GM21526 (cell line): ENCODE results near the gene PTCH1.

Experiments
- ATAC-seq: cut with Tn5 transposase; IDR thresholded peaks from one replicate; pipeline ENCODE4 v1.9.1; 2021; ENCODE audit warnings: moderate library complexity; ENCODE audit not compliant: unreplicated experiment, low FRiP score

Gene PTCH1

GRCh38 chr9:95513711-95514110 is 3.1 kb downstream of the PTCH1 start:
- no peak for ATAC-seq

- ATAC-seq: no peak
These were observed 4.1 kb downstream of the PTCH1 start for GRCh38 chr9:95512709-95513095.

- no peak for ATAC-seq
These were observed 4.6 kb downstream of the PTCH1 start for GRCh38 chr9:95511952-95512708.

GRCh38 chr9:95511616-95511931 is 5.2 kb downstream of the PTCH1 start:
- no peak for ATAC-seq

- peak; percentile 36 for ATAC-seq
These were observed 5.8 kb downstream of the PTCH1 start for GRCh38 chr9:95510709-95511615.

GRCh38 chr9:95509851-95510708 is 6.7 kb downstream of the PTCH1 start:
- no peak for ATAC-seq

GRCh38 chr9:95508968-95509850 is 7.6 kb downstream of the PTCH1 start:
- no peak for ATAC-seq

GRCh38 chr9:95508242-95508967 is 8.4 kb downstream of the PTCH1 start:
- ATAC-seq: no peak

- ATAC-seq: no peak
These were observed 9.1 kb downstream of the PTCH1 start for GRCh38 chr9:95507464-95508241.

- no peak for ATAC-seq
These were observed 9.9 kb downstream of the PTCH1 start for GRCh38 chr9:95506678-95507463.

GRCh38 chr9:95506428-95506677 is 10.4 kb downstream of the PTCH1 start:
- ATAC-seq: no peak

GRCh38 chr9:95505717-95506427 is 10.9 kb downstream of the PTCH1 start:
- ATAC-seq: no peak

GRCh38 chr9:95505072-95505716 is 11.6 kb downstream of the PTCH1 start:
- no peak for ATAC-seq

- no peak for ATAC-seq
These were observed 12.5 kb downstream of the PTCH1 start for GRCh38 chr9:95504053-95504963.

- no peak for ATAC-seq
These were observed 13.4 kb downstream of the PTCH1 start for GRCh38 chr9:95503369-95503768.

- no peak for ATAC-seq
These were observed 14.5 kb downstream of the PTCH1 start for GRCh38 chr9:95502248-95502647.
